Dermis blood vessel endothelial cell (primary cell): Measurements from ENCODE around the gene AQP10. TPM values are rescaled to one million over a fixed set of nuclear protein-coding genes. Genes with fewer than 3 reads are reported as not detected.
"Not testable (repeated sequence)": the region's sequence is repeated elsewhere in the genome, so short reads cannot be mapped to it uniquely, and the experiment has no call there.

Experiments
- DNase-seq: peaks from one replicate; pipeline ENCODE4 v3.0.0; 2010
- total RNA-seq: library from RNA; depleted of rRNA; stranded (reverse); fragments of >200 nt; gene quantifications from 2 replicates; pipeline ENCODE4 v1.2.3, GENCODE V29; 2014

AQP10 gene
- total RNA-seq, 1 donor from 2014 or later, result not detected

DNA sequence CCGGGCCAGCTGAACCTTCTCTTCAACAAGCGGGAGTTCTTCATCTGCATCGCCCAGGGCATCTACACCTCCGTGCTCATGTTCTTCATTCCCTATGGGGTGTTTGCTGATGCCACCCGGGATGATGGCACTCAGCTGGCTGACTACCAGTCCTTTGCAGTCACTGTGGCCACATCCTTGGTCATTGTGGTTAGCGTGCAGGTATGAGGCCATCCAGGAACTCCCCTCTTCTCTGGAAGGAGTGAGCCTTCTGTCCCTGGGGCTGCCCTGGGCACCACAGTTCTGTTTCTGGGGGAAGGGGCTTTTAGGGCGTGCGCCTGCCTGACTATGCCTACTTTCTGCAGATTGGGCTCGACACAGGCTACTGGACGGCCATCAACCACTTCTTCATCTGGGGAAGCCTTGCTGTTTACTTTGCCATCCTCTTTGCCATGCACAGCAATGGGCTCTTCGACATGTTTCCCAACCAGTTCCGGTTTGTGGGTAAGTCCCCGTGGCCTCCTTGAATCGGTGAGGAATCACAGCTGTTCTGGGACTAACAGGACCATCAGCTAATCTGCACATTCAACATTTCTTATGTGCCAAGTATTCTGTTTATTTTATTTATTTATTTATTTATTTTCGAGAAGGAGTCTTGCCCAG is 25.5 kb downstream of the AQP10 start:
- no peak for DNase-seq

DNA sequence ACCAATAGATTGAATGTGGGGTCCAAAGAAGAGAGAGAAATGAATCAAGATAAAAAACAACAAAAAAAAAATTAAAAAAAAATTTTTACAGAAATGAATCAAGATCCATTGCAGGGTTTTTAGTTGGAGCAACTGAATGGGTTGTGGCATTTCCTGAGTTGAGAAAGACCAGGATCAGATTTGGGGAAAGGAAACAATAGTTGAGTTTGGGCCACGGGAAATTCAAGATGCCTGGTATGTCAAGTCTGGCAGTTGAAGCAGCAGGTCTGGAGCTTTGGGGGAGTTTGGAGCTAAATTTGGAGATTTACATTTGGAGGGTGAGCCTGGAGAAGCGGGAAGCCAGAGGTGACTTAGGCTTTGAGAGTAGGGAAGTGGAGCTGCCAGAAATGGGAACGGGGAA is 27.1 kb downstream of the AQP10 start:
- DNase-seq, result no peak

DNA sequence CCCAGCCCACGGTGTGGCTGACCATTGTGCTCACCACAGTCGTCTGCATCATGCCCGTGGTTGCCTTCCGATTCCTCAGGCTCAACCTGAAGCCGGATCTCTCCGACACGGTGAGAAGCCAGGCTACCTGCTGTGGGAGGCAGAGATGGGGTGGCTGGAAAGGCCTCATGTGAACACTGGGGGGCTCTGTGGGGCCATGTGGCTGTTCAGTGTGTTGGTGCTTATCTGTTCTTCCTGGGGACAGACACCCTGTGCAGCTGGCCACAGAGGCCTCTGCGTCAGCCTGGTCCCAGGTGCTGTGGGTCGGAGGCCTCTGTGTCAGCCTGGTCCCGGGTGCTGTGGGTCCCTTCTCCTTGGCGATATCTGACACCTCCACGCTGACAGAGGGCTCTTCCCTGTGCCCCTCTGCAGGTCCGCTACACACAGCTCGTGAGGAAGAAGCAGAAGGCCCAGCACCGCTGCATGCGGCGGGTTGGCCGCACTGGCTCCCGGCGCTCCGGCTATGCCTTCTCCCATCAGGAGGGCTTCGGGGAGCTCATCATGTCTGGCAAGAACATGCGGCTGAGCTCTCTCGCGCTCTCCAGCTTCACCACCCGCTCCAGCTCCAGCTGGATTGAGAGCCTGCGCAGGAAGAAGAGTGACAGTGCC is 27.7 kb downstream of the AQP10 start:
- DNase-seq, result no peak

DNA sequence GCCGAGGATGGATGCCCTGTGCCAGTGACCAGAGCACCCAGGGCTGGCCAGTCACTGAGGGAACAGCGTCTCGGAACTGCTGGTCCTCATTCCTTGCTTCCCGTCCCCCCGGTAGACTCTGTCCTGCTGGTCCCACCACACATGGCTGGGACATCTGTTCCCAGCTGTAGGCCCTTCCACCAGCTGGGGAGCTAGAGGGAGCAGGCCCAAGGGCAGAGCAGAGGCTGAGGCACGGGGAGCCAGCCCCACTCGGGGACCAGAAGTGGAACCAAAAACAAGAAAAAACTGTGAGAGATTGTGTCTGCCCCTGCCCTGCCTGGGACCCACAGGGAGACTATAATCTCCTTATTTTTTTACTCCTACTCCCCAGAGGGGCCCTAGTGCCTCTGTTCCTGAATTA is 28.2 kb downstream of the AQP10 start:
- no peak for DNase-seq

DNA sequence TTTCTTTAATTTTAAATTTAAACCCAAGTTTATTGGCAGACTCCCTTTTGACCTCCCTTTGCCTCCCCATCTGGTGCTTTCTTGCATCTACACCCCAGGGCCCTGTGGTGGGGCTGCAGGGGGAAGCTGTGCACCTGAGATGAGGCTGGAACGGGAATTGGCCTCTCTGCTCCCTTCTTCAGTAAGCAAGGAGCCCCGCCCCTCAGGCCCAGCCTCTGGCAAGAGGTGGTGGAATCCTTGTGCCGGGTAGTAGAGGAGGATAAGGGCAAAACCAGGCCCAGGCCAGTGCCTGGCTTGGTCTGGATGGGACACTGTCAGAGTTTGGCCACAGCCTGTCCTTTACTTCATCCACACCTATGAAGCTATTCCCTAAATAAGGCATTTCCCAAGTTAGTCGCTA is 29.5 kb downstream of the AQP10 start:
- DNase-seq, result no peak

DNA sequence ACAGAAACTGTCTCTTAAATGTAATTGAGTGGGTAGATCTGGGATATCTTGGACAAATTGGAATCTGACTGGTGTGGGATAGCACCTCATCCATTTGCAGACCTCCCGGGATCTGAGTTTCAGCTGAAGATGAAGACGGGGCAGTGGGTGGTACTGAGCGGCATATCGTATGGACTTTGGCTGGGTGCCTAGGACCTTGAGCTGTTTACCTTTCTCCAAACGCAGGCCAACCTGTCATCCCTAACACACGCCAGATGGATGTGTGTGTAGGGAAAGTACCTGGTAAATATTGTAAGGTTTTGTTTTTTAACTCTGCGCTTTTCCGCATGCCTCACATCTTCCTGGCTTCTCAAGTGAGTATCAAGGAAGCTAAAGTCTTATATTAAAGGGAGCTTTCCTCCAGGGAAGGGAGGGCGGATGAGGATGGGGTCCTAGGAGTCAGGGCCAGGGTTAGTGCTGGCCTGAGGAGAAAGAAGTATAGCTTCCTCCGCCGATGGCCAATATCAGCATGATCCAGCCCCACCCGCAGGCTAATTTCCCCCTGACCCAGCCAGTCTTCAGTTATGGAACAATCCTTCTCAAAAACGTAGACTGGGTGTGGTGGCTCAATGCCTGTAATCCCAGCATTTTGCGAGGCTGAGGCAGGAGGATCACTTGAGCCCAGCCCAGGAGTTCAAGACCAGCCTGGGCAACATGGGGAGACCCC is 30.6 kb downstream of the AQP10 start:
- DNase-seq, result no peak

DNA sequence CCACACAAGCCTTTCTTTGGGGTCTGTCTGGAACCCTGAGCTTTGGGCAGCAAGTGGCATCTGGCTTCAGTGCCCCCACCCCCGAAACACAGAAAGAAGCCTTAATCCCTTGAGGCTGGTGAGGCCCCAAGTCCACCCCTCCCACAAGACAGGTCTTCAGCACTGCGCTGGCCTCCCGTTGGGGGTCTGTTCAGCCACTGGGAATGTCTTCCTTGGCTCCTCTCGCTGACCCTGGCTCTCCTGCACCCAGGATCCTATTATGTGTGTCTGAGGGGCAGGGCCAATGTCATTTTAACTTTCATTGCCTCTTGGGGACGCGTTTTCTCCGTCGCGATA is 31.3 kb downstream of the AQP10 start:
- no peak for DNase-seq

DNA sequence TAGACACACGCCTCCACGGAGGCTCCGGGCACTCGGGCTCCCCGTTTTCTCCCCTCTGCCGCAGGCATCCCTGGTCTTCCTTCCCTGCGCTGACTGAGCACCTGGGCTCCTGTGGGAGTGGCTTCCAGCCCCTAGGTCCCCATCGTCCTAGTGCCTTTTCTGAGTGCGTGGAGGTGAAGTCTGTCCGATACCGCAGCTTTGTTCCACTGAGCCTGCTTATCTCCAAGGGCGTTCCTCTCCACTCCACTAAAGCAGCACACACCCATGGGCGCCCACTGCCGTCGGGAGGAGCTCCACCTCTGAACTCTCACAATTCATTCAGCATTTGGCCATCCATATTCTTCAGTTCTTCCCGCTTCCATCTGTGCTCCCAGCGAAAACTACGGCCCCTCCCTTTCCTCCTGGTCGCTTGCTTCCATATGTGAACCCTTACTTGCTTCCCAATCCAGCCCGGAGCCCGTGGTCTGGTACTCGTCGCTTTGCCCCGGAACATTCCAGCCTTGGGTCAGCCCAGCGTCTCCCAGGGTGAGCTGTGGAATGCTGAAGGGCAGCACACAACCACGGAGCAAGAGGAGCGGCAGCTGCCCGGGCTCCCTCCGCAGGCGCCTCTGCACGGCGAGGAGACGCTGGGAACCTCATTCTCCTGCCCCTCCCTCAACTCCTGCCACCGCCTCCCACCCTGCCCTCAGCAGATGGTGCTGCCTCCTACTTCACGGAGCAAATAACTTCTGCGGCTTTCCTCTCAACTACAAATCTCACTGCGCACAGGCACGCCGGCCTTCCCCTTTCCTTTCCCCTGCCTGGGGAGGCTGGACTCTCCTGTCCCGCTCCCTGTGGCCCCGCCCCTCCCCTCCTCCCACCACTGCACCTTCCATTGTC is 31.9 kb downstream of the AQP10 start:
- DNase-seq, result peak; percentile 56

DNA sequence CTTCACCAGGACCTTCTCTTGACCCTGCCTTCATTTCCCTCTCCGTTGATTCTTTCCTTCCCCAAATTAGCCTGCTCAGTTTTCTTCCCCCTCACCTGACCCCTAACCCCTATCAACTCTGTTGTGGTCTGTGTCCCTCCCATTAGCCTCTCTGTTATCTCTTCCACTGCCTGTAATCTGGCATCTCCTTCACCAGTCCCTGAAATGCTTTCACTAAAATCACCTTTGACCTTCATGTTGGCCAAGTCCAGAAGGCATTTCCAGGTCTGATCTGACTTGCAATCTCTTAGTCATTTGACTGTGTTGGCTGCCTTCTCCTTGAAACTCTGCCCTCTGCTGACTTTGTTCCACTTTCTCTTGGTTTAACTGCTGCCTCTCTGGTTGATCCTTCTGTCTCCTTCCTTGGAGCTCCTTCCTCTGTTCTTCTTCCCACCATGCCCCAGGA is 32.6 kb downstream of the AQP10 start:
- DNase-seq, result peak; percentile 73

DNA sequence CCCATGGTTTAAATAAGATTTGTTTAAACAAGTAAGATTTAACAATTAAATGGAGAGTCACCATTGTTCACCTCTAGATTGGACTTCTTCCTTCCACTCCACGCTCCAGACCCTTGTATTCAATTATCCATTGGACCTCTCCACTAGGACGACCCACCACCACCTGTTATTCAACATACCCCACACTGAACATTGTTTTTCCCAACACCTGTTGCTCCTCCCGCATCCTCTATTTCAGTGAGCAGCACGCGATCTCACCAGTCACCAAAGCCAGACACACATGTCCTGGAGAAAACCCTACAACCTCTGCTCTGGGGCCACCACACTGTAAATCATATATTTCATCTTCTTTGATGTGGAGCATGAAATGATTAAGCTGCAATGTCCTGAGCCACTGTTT is 33.1 kb downstream of the AQP10 start:
- DNase-seq, result no peak

DNA sequence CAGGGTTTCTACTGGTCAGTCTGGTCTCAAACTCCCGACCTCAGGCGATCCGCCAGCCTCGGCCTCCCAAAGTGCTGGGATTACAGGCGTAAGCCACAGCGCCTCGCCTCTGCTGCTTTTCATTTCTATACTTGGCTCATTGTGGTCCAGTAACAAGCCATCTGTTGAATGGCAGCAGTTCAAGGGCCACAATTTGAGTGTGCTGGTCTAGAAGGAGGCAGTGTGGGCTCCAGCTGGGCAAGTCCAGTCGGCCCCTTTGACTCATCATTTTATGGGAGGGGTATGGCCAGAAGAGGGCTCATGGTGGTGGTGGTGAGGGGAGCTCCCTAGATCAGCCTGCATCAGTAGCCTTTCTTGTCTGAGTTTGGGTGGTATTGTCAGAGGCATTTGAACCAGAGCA is 37.6 kb downstream of the AQP10 start:
- DNase-seq, result no peak

DNA sequence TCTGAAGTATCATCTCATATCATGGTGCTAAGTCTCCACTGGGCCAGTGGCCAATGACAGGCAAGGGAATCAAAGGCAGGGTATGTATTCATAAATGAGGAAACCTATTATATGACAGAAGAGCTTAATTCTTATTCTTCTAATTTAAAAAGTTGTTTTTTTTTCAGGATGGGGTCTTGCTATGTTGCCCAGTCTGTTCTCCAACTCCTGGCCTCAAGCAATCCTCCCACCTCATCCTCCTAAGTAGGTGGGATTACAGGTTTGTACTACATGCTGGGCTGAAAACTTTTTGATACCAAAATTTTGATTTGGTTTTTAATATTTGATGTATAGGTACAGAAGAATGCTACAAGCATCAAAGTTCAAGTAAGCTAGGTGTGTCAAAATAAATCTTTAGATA is 39.4 kb downstream of the AQP10 start:
- DNase-seq, result no peak

DNA sequence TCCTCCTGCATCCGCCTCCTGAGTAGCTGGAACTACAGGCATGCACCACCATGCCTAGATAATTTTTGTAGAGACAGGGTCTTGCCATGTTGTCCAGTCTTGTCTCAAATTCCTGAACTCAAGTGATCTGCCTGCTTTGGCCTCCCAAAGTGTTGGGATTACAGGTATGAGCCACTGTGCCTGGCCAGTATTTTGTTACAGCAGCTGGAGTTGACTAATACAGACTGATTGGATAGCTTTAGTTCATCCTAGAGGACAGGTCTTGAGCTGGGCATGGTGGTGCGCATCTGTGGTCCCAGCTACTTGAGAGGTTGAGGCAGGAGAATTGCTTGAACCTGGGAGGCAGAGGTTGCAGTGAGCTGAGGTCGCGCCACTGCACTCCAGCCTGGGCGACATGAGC is 40.0 kb downstream of the AQP10 start:
- DNase-seq, result not testable (repeated sequence)

DNA sequence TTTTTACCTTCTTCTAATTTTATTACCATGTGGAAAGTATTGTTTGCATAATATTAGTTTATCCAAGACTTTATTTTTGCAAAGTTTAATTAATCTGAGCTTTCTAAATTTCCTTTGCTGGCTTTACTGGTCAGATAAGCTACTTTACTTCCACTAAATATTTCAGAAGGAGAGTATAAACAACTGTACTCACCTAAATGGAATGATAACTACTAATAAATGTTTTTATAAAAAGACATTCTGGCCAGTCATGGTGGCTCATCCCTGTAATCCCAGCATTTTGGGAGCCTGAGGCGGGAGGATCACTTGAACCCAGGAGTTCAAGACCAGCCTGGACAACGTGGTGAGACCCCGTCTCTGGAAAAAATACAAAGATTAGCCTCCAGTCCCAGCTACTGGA is 40.5 kb downstream of the AQP10 start:
- no peak for DNase-seq

DNA sequence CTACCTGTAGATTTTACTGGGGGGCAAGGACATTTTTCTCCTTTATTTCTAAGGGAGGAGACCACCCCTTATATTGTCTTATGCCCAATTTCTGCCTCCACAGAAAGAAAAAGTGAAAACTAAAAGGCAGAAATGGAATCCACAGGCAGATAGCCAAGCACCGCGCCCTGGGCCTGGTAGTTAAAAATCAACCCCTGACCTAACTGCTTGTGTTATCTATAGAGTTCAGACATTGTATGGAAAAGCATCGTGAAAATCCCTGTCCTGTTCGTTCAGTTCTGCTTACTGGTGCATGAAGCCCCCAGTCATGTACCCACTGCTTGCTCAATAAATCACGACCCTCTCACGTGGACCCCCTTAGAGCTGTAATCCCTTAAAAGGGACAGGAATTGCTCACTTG is 50.5 kb downstream of the AQP10 start:
- no peak for DNase-seq

DNA sequence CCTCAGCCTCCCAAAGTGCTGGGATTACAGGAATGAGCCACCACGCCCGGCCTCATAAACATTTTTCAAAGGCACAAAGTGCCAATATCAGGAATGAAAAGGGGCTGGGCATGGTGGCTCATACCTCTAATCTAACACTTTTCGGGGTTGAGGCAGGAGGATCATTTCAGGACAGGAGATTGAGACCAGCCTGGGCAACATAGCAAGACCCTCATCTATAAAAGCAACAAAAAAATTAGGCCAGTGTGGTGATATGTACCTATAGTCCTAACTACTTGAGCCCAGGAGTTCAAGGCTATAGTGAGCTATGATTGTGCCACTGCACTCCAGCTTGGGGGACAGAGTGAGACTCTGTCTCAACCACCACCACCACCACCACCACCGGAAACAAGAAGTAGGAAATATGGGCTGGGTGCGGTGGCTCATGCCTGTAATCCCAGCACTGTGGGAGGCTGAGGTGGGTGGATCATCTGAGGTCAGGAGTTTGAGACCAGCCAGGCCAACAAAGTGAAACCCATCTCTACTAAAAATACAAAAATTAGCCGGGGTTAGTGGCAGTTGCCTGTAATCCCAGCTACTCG is 53.0 kb downstream of the AQP10 start:
- not testable (repeated sequence) for DNase-seq

Other genes starting within 250 kb of the AQP10 start
- 0.09 and 0.17 TPM in 2 replicates for gene NUP210L, start 166.0 kb upstream of the AQP10 start, total RNA-seq
- 707 and 1,476 TPM in 2 replicates for gene TPM3, start 129.0 kb upstream of the AQP10 start, total RNA-seq
- gene CFAP141, start 114.8 kb upstream of the AQP10 start, total RNA-seq, result not detected in 2 replicates
- gene UBAP2L, start 100.1 kb upstream of the AQP10 start, total RNA-seq, result 47.8 and 97.6 TPM in 2 replicates
- 69.9 and 99.0 TPM in 2 replicates for gene HAX1, start 48.5 kb upstream of the AQP10 start, total RNA-seq
- 90.0 and 108 TPM in 2 replicates for gene ATP8B2, start 4.4 kb downstream of the AQP10 start, total RNA-seq
- 23.3 and 25.2 TPM in 2 replicates for gene IL6R, start 84.2 kb downstream of the AQP10 start, total RNA-seq
- 5.3 and 6.0 TPM in 2 replicates for gene TDRD10, start 181.1 kb downstream of the AQP10 start, total RNA-seq
- 108 and 177 TPM in 2 replicates for gene SHE, start 181.3 kb downstream of the AQP10 start, total RNA-seq
- gene UBE2Q1, start 237.6 kb downstream of the AQP10 start, total RNA-seq, result 41.7 and 58.8 TPM in 2 replicates
- gene CHRNB2, start 246.7 kb downstream of the AQP10 start, total RNA-seq, result under 0.01 TPM in 1 of 2 replicates, not detected in the other